Measurements from ENCODE around the gene GIT2. TPM values are rescaled to one million over a fixed set of nuclear protein-coding genes. Genes with fewer than 3 reads are reported as not detected.

GIT2 gene
- total RNA-seq, 1 experiment from 2014 or later = 21.7 TPM

DNA sequence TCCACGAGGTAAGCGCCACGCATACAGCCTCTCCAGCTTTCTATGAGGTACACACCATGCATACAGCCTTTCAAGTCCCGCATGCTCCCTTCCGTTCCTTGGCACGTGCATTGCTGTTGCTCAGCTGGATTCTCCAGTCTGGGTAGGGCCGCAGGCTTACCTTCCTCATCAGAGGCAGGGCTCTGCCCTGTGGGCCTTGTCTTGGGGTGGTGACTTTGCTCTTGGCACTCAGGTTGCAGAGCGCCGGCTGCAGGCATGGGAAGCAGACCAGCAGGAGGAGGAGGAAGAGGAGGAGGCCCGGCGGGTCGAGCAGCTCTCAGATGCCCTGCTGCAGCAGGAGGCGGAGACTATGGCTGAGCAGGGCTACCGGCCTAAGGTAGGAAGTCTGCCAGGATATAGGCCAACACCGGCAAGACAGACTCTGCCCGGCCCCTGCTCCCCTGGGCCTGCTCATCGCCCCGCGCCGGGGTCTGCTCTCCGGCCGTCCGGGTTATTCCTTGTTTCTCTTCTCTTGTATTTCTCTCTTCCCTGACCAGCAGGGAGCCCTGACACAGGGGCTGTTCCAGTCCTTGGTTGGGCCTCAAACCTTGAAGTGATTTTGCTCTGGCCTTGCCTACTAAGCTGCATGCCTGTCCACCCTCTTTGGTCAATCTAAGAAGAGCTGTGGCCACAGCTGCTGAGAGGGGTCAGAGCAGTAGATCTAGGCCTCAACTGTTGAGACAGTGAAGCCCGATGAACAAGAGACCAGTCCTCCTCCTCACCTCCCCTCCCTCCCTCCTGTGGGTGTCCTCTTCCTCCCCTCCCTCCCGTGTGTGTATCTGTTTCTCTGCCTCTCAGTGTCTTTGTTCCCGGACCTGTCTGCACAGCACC is 80.8 kb downstream of the GIT2 start (continued):
- TF ChIP-seq, protein P1, sequence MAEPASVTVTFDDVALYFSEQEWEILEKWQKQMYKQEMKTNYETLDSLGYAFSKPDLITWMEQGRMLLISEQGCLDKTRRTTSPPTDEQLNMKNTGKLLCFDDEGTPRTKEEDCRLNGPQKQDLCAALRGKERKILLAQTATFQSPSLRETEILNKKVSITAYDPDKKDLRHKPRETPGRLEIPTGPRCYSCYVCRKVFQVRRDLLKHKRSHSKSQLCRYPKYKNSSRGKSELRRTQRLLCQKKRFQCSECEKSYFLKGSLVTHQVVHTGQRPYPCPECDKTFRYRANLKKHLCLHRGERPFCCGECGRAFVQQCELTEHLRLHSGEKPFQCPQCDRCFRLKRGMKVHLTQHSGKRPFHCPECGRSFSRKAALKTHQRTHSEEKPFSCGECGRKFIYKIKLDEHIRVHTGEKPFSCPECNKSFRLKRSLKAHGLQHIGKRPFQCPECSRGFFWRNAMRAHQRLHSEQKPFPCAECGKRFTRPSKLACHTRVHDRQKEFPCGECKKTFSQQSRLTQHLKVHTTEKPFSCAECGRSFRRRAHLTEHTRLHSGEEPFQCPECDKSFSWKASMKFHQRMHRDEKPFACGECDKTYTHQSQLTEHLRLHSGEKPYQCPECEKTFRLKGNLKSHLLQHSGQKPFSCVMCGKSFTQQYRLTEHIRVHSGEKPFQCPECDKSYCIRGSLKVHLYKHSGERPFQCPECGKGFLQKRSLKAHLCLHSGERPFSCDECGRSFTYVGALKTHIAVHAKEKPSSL (CRISPR knock-in tag; conservative IDR thresholded peaks at IDR 0.05) = no peak
- TF ChIP-seq SP1 (CRISPR knock-in tag; conservative IDR thresholded peaks at IDR 0.05) = no peak
- TF ChIP-seq SOX15 (CRISPR knock-in tag; IDR thresholded peaks at IDR 0.05) = no peak
- no peak for TF ChIP-seq MXD4 (CRISPR knock-in tag; IDR thresholded peaks at IDR 0.05; ENCODE audit: borderline replicate concordance)
- TF ChIP-seq TEAD4 (CRISPR knock-in tag; IDR thresholded peaks at IDR 0.05) = no peak
- TF ChIP-seq, protein P2, sequence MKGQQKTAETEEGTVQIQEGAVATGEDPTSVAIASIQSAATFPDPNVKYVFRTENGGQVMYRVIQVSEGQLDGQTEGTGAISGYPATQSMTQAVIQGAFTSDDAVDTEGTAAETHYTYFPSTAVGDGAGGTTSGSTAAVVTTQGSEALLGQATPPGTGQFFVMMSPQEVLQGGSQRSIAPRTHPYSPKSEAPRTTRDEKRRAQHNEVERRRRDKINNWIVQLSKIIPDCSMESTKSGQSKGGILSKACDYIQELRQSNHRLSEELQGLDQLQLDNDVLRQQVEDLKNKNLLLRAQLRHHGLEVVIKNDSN (CRISPR knock-in tag; IDR thresholded peaks at IDR 0.05) = no peak
- TF ChIP-seq, protein P3, sequence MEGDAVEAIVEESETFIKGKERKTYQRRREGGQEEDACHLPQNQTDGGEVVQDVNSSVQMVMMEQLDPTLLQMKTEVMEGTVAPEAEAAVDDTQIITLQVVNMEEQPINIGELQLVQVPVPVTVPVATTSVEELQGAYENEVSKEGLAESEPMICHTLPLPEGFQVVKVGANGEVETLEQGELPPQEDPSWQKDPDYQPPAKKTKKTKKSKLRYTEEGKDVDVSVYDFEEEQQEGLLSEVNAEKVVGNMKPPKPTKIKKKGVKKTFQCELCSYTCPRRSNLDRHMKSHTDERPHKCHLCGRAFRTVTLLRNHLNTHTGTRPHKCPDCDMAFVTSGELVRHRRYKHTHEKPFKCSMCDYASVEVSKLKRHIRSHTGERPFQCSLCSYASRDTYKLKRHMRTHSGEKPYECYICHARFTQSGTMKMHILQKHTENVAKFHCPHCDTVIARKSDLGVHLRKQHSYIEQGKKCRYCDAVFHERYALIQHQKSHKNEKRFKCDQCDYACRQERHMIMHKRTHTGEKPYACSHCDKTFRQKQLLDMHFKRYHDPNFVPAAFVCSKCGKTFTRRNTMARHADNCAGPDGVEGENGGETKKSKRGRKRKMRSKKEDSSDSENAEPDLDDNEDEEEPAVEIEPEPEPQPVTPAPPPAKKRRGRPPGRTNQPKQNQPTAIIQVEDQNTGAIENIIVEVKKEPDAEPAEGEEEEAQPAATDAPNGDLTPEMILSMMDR (IDR thresholded peaks at IDR 0.05) = no peak

DNA sequence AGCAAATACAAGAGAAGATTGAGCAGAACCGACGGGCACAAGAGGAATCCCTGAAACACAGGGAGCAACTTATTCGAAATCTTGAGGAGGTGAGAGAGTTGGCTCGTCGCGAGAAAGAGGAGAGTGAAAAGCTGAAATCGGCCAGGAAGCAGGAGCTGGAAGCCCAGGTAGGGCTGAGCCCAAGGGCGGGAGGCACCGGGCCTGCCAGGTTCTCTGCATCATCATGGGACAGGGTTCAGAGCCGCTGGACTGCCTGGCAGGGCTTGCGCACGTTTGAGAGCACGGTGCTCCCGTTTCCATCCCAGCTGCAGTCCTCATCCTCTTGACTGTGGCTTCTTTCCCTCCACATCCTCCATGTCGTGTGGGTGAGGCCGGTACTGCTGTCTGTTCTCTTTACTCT is 81.7 kb downstream of the GIT2 start:
- DNase-seq (ENCODE audit: low spot score) = no peak
- Mint-ChIP-seq H3K4me3 (no peak overlapping the region), H3K4me1 (peaks cover 9% of the 10 kb centered on the region), H3K27me3 (ENCODE audit: low read depth) (peaks cover 15% of the 10 kb centered on the region), H3K27ac (no peak overlapping the region), H3K9me3 (no peaks in the 10 kb centered on the region), H3K36me3 (peaks cover 24% of the 10 kb centered on the region)
- ChIA-PET CTCF (interaction anchor here (1.0 to 2.7 kb wide), 4 partner anchors 13 to 69 kb away, joined by 3 to 11 read pairs (median 3); no protein-coding TSS in a partner anchor), POLR2A (no interaction called here)
- ATAC-seq = no peak
- TF ChIP-seq EMX1 (CRISPR knock-in tag; IDR thresholded peaks at IDR 0.05) (no peak), ZNF396 (CRISPR knock-in tag; IDR thresholded peaks at IDR 0.05; ENCODE audit: borderline replicate concordance) (no peak), SOX15 (CRISPR knock-in tag; IDR thresholded peaks at IDR 0.05) (no peak), KAT7 (CRISPR knock-in tag; IDR thresholded peaks at IDR 0.05; ENCODE audit: borderline replicate concordance) (no peak), ZNF416 (CRISPR knock-in tag; IDR thresholded peaks at IDR 0.05) (no peak), TEAD4 (CRISPR knock-in tag; IDR thresholded peaks at IDR 0.05) (no peak), JAZF1 (CRISPR knock-in tag; IDR thresholded peaks at IDR 0.05) (no peak), SMAD4 (CRISPR knock-in tag; IDR thresholded peaks at IDR 0.05) (no peak)
- TF ChIP-seq, protein P2 (CRISPR knock-in tag; IDR thresholded peaks at IDR 0.05) = no peak
- TF ChIP-seq, protein P4, sequence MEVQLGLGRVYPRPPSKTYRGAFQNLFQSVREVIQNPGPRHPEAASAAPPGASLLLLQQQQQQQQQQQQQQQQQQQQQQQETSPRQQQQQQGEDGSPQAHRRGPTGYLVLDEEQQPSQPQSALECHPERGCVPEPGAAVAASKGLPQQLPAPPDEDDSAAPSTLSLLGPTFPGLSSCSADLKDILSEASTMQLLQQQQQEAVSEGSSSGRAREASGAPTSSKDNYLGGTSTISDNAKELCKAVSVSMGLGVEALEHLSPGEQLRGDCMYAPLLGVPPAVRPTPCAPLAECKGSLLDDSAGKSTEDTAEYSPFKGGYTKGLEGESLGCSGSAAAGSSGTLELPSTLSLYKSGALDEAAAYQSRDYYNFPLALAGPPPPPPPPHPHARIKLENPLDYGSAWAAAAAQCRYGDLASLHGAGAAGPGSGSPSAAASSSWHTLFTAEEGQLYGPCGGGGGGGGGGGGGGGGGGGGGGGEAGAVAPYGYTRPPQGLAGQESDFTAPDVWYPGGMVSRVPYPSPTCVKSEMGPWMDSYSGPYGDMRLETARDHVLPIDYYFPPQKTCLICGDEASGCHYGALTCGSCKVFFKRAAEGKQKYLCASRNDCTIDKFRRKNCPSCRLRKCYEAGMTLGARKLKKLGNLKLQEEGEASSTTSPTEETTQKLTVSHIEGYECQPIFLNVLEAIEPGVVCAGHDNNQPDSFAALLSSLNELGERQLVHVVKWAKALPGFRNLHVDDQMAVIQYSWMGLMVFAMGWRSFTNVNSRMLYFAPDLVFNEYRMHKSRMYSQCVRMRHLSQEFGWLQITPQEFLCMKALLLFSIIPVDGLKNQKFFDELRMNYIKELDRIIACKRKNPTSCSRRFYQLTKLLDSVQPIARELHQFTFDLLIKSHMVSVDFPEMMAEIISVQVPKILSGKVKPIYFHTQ (CRISPR knock-in tag; IDR thresholded peaks at IDR 0.05) = no peak
- TF ChIP-seq, protein P5, sequence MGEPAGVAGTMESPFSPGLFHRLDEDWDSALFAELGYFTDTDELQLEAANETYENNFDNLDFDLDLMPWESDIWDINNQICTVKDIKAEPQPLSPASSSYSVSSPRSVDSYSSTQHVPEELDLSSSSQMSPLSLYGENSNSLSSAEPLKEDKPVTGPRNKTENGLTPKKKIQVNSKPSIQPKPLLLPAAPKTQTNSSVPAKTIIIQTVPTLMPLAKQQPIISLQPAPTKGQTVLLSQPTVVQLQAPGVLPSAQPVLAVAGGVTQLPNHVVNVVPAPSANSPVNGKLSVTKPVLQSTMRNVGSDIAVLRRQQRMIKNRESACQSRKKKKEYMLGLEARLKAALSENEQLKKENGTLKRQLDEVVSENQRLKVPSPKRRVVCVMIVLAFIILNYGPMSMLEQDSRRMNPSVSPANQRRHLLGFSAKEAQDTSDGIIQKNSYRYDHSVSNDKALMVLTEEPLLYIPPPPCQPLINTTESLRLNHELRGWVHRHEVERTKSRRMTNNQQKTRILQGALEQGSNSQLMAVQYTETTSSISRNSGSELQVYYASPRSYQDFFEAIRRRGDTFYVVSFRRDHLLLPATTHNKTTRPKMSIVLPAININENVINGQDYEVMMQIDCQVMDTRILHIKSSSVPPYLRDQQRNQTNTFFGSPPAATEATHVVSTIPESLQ (CRISPR knock-in tag; IDR thresholded peaks at IDR 0.05) = no peak
- TF ChIP-seq, protein P6, sequence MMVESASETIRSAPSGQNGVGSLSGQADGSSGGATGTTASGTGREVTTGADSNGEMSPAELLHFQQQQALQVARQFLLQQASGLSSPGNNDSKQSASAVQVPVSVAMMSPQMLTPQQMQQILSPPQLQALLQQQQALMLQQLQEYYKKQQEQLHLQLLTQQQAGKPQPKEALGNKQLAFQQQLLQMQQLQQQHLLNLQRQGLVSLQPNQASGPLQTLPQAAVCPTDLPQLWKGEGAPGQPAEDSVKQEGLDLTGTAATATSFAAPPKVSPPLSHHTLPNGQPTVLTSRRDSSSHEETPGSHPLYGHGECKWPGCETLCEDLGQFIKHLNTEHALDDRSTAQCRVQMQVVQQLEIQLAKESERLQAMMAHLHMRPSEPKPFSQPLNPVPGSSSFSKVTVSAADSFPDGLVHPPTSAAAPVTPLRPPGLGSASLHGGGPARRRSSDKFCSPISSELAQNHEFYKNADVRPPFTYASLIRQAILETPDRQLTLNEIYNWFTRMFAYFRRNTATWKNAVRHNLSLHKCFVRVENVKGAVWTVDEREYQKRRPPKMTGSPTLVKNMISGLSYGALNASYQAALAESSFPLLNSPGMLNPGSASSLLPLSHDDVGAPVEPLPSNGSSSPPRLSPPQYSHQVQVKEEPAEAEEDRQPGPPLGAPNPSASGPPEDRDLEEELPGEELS (CRISPR knock-in tag; IDR thresholded peaks at IDR 0.05) = no peak
- TF ChIP-seq, protein P7, sequence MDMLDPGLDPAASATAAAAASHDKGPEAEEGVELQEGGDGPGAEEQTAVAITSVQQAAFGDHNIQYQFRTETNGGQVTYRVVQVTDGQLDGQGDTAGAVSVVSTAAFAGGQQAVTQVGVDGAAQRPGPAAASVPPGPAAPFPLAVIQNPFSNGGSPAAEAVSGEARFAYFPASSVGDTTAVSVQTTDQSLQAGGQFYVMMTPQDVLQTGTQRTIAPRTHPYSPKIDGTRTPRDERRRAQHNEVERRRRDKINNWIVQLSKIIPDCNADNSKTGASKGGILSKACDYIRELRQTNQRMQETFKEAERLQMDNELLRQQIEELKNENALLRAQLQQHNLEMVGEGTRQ (CRISPR knock-in tag; IDR thresholded peaks at IDR 0.05) = no peak
- TF ChIP-seq, protein P8, sequence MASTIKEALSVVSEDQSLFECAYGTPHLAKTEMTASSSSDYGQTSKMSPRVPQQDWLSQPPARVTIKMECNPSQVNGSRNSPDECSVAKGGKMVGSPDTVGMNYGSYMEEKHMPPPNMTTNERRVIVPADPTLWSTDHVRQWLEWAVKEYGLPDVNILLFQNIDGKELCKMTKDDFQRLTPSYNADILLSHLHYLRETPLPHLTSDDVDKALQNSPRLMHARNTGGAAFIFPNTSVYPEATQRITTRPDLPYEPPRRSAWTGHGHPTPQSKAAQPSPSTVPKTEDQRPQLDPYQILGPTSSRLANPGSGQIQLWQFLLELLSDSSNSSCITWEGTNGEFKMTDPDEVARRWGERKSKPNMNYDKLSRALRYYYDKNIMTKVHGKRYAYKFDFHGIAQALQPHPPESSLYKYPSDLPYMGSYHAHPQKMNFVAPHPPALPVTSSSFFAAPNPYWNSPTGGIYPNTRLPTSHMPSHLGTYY (CRISPR knock-in tag; IDR thresholded peaks at IDR 0.05) = no peak
- TF ChIP-seq, protein P9, sequence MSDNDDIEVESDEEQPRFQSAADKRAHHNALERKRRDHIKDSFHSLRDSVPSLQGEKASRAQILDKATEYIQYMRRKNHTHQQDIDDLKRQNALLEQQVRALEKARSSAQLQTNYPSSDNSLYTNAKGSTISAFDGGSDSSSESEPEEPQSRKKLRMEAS (CRISPR knock-in tag; IDR thresholded peaks at IDR 0.05) = no peak

All from WTC11 (cell line).